Body of pancreas (tissue), 4 donors: ENCODE measurements around the gene CD6. TPM values are rescaled to one million over a fixed set of nuclear protein-coding genes. Genes with fewer than 3 reads are reported as not detected.

ENCODE experiments used
- ATAC-seq: fragments of 150-250 bp; one replicate; pipeline ENCODE4 v1.9.1; 2016
- DNase-seq, 4 donors: peaks; one replicate each; pipeline ENCODE4 v3.0.0-alpha.2; 2019
- H3K27ac ChIP-seq, 4 donors: fragments of 200-600 bp; sonication (generic); 1 replicate in 3 of 4; 2 replicates in 1 of 4; pipeline versions ENCODE4 v1.5.1 to v1.6.1; 2016 to 2019; ENCODE audit warnings: mild to moderate bottlenecking in 1 of 4, mixed read lengths in 1 of 4, moderate library complexity in 1 of 4
- H3K27me3 ChIP-seq, 2 donors: fragments of 200-600 bp; sonication (generic); one replicate each; pipeline ENCODE4 v1.6.0; 2016; ENCODE audit warnings: mild to moderate bottlenecking in 1 of 2
- H3K36me3 ChIP-seq, 2 donors: fragments of 200-600 bp; sonication (generic); replicated peaks in 1 of 2; 2 replicates each; pipeline ENCODE4 v1.5.1; 2016; ENCODE audit warnings: low read depth in 2 of 2; ENCODE audit not compliant: insufficient read depth in 1 of 2
- H3K4me1 ChIP-seq: fragments of 200-600 bp; sonication (generic); one replicate; pipeline ENCODE4 v1.6.0; 2016
- H3K4me3 ChIP-seq, 2 donors: fragments of 200-600 bp; sonication (generic); 1 replicate in 1 of 2; 2 replicates in 1 of 2; pipeline ENCODE4 v1.5.1; 2016 to 2019
- H3K9me3 ChIP-seq, 3 donors: fragments of 200-600 bp; sonication (generic); 1 replicate in 2 of 3; 2 replicates in 1 of 3; pipeline ENCODE4 v1.5.1; 2016
- CTCF ChIP-seq, 7 experiments: fragments of 450-650 bp in 4 of 7; fragments of 200-600 bp in 3 of 7; sonication (generic) in 3 of 7; IDR thresholded peaks; one replicate each; pipeline ENCODE4 v1.5.1; 2016 to 2019; ENCODE audit warnings: antibody characterized with exemption in 7 of 7
- POLR2A ChIP-seq, 3 donors: fragments of 450-650 bp; IDR thresholded peaks; one replicate each; pipeline ENCODE4 v1.6.1; 2016; ENCODE audit warnings: antibody characterized with exemption in 3 of 3, mild to moderate bottlenecking in 2 of 3
- WGBS, 2 donors: methylation state at CpG; one replicate each; pipeline ENCODE4 v1.1.5; 2017; 5-methylcytosine and 5-hydroxymethylcytosine counted together
- intact Hi-C: fragments of 100-400 bp; cut with DNase I; formaldehyde crosslinking; loops from one replicate; pipeline ENCODE4 v1.15.1; 2023
- total RNA-seq, 2 donors: library from RNA; depleted of rRNA; stranded (reverse); fragments of >200 nt; gene quantifications; one replicate each; pipeline ENCODE4 v1.1.0, GENCODE V29; 2016

Gene CD6
- total RNA-seq, 2 donors from 2014 or later, result 1.0 to 3.3 TPM

GRCh38 chr11:60934124-60934789, 37.2 kb upstream of the CD6 start:
- H3K9me3 ChIP-seq, result no peaks in the 10 kb centered on the region
- TF ChIP-seq CTCF (IDR thresholded peaks at IDR 0.05) (no peak), POLR2A (IDR thresholded peaks at IDR 0.05) (no peak)
- H3K27ac ChIP-seq, result no peak overlapping the region
- H3K27me3 ChIP-seq, result no peaks in the 10 kb centered on the region
- no peak overlapping the region for H3K4me3 ChIP-seq
- ATAC-seq (no peak), DNase-seq (no peak)
- 85 to 90% methylated on average over 13 to 34 of the region's 57 CpGs for WGBS, 2 donors
- no peaks in the 10 kb centered on the region for H3K36me3 ChIP-seq
- H3K4me1 ChIP-seq, result no peaks in the 10 kb centered on the region
- intact Hi-C loops, result no loop called here

GRCh38 chr11:60934790-60935605, 36.5 kb upstream of the CD6 start:
- no peak for DNase-seq
- Histone ChIP-seq H3K4me1 (peaks cover 7% of the 10 kb centered on the region), H3K36me3 (no peaks in the 10 kb centered on the region), H3K4me3 (no peak overlapping the region), H3K27me3 (no peaks in the 10 kb centered on the region), H3K9me3 (no peaks in the 10 kb centered on the region), H3K27ac (no peak overlapping the region)
- no peak for ATAC-seq
- TF ChIP-seq CTCF (IDR thresholded peaks at IDR 0.05) (no peak), POLR2A (IDR thresholded peaks at IDR 0.05) (no peak)
- WGBS, 2 donors, result 75 to 78% methylated on average over 10 to 21 of the region's 21 CpGs
- intact Hi-C loops, result no loop called here

GRCh38 chr11:60935676-60936442, 35.6 kb upstream of the CD6 start:
- Histone ChIP-seq H3K9me3 (no peaks in the 10 kb centered on the region), H3K27me3 (no peaks in the 10 kb centered on the region), H3K36me3 (no peaks in the 10 kb centered on the region), H3K4me1 (peaks cover 9% of the 10 kb centered on the region), H3K27ac (no peak overlapping the region), H3K4me3 (no peak overlapping the region)
- DNase-seq (no peak), ATAC-seq (no peak)
- intact Hi-C loops, result no loop called here
- TF ChIP-seq CTCF (IDR thresholded peaks at IDR 0.05) (no peak), POLR2A (IDR thresholded peaks at IDR 0.05) (no peak)
- 87 to 89% methylated on average over 14 to 24 of the region's 27 CpGs for WGBS, 2 donors

GRCh38 chr11:60936467-60937143, 34.9 kb upstream of the CD6 start:
- 82 to 88% methylated on average over 5 to 16 of the region's 18 CpGs for WGBS, 2 donors
- H3K4me3 ChIP-seq, result no peak overlapping the region
- DNase-seq (no peak), ATAC-seq (no peak)
- no peaks in the 10 kb centered on the region for H3K9me3 ChIP-seq
- no peaks in the 10 kb centered on the region for H3K27me3 ChIP-seq
- peaks cover 9% of the 10 kb centered on the region for H3K4me1 ChIP-seq
- no peak for TF ChIP-seq CTCF (IDR thresholded peaks at IDR 0.05)
- TF ChIP-seq POLR2A (IDR thresholded peaks at IDR 0.05), result no peak
- H3K27ac ChIP-seq, result peak overlapping the region in 1 of 4 donors; percentile 1
- intact Hi-C loops, result no loop called here
- no peaks in the 10 kb centered on the region for H3K36me3 ChIP-seq
